ENCODE data around the gene NES. TPM values are rescaled to one million over a fixed set of nuclear protein-coding genes. Genes with fewer than 3 reads are reported as not detected.

The NES gene
- total RNA-seq, 2 donors from 2014 or later = 5.3 to 8.1 TPM

DNA sequence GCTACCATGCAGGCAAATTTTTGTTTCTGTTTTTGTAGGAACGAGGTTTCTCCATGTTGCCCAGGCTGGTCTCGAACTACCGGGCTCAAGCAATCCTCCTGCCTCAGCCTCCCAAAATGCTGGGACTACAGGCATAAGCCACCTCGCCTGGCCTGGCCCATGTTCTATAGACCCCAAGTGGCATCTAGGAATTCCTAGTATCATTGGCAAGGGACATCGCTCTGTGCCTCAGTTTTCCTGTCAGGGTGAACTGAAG is 14.5 kb downstream of the NES start:
- intact Hi-C loops (cut with DNase I) = no loop called here
- peaks cover 31% of the 10 kb centered on the region for H3K4me1 ChIP-seq
- TF ChIP-seq, protein P1, sequence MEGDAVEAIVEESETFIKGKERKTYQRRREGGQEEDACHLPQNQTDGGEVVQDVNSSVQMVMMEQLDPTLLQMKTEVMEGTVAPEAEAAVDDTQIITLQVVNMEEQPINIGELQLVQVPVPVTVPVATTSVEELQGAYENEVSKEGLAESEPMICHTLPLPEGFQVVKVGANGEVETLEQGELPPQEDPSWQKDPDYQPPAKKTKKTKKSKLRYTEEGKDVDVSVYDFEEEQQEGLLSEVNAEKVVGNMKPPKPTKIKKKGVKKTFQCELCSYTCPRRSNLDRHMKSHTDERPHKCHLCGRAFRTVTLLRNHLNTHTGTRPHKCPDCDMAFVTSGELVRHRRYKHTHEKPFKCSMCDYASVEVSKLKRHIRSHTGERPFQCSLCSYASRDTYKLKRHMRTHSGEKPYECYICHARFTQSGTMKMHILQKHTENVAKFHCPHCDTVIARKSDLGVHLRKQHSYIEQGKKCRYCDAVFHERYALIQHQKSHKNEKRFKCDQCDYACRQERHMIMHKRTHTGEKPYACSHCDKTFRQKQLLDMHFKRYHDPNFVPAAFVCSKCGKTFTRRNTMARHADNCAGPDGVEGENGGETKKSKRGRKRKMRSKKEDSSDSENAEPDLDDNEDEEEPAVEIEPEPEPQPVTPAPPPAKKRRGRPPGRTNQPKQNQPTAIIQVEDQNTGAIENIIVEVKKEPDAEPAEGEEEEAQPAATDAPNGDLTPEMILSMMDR (IDR thresholded peaks at IDR 0.05) = no peak
- peak overlapping the region; percentile 29 to 33 for H3K9ac ChIP-seq (ENCODE audit: low read depth in 2 of 2, low read length in 2 of 2)
- DNase-seq = no peak
- no peaks in the 10 kb centered on the region for H3K9me3 ChIP-seq
- peak overlapping the region; percentile 82 for H3K27ac ChIP-seq
- no peaks in the 10 kb centered on the region for H3K36me3 ChIP-seq
- no peaks in the 10 kb centered on the region for H3K27me3 ChIP-seq
- H3K4me3 ChIP-seq = no peak overlapping the region

- intact Hi-C loops (cut with DNase I) = no loop called here
- H3K27me3 ChIP-seq = no peaks in the 10 kb centered on the region
- peak overlapping the region; percentile 29 to 33 for H3K9ac ChIP-seq (ENCODE audit: low read depth in 2 of 2, low read length in 2 of 2)
- TF ChIP-seq, protein P1 (IDR thresholded peaks at IDR 0.05) = no peak
- peak overlapping the region; percentile 82 for H3K27ac ChIP-seq
- H3K4me3 ChIP-seq = no peak overlapping the region
- no peaks in the 10 kb centered on the region for H3K36me3 ChIP-seq
- no peaks in the 10 kb centered on the region for H3K9me3 ChIP-seq
- H3K4me1 ChIP-seq = peaks cover 36% of the 10 kb centered on the region
- no peak for DNase-seq
Observed at GRCh38 chr1:156662005-156662799, 15.0 kb downstream of the NES start.

DNA sequence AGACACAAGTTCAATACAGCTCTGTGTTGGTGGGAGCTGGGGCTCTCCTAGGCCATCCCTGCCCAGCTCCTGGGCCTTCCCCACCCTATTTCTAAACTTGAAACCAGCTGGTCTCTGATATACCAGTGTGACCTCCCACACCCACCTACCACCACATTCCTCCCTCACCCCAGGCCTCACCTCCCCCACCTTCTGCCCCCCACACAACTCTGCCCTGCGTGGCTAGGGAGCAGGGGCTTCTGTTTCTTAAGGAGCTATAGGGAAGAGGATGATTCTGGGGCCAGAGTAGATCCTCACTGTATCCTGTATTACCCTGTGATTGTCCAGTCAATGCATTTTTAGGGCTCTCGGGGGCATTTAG is 16.5 kb downstream of the NES start:
- H3K27me3 ChIP-seq = no peaks in the 10 kb centered on the region
- no peaks in the 10 kb centered on the region for H3K36me3 ChIP-seq
- peaks cover 39% of the 10 kb centered on the region for H3K4me1 ChIP-seq
- TF ChIP-seq, protein P1 (IDR thresholded peaks at IDR 0.05) = no peak
- H3K27ac ChIP-seq = peak overlapping the region; percentile 82
- intact Hi-C loops (cut with DNase I) = no loop called here
- no peaks in the 10 kb centered on the region for H3K9me3 ChIP-seq
- peak overlapping the region; percentile 30 for H3K4me3 ChIP-seq
- H3K9ac ChIP-seq (ENCODE audit: low read depth in 2 of 2, low read length in 2 of 2) = peak overlapping the region; percentile 65 to 82
- DNase-seq = no peak

- Histone ChIP-seq H3K36me3 (no peaks in the 10 kb centered on the region), H3K9me3 (no peaks in the 10 kb centered on the region), H3K4me1 (peaks cover 38% of the 10 kb centered on the region), H3K4me3 (peak overlapping the region; percentile 30), H3K27me3 (no peaks in the 10 kb centered on the region), H3K9ac (ENCODE audit: low read depth in 2 of 2, low read length in 2 of 2) (peak overlapping the region; percentile 65 to 82), H3K27ac (peak overlapping the region; percentile 82)
- TF ChIP-seq, protein P1 (IDR thresholded peaks at IDR 0.05) = peak; percentile 99
- peak; percentile 96 for DNase-seq
- intact Hi-C loops (cut with DNase I) = loop anchor here (2.0 kb wide), 2 partner anchors 19 to 31 kb away; no protein-coding TSS in a partner anchor
Observed at GRCh38 chr1:156659988-156660751, 17.0 kb downstream of the NES start.

- Histone ChIP-seq H3K27me3 (no peaks in the 10 kb centered on the region), H3K9ac (ENCODE audit: low read depth in 2 of 2, low read length in 2 of 2) (peak overlapping the region; percentile 48 to 59), H3K4me3 (peak overlapping the region; percentile 30), H3K4me1 (peaks cover 32% of the 10 kb centered on the region), H3K36me3 (no peaks in the 10 kb centered on the region), H3K9me3 (no peaks in the 10 kb centered on the region), H3K27ac (peak overlapping the region; percentile 26)
- intact Hi-C loops (cut with DNase I) = loop anchor here (2.0 kb wide), 2 partner anchors 19 to 31 kb away; no protein-coding TSS in a partner anchor
- no peak for DNase-seq
- TF ChIP-seq, protein P1 (IDR thresholded peaks at IDR 0.05) = no peak
Observed at GRCh38 chr1:156659661-156659987, 17.6 kb downstream of the NES start.
